Activated CD4-positive, alpha-beta memory T cell treated with anti-CD3 and anti-CD28 coated beads, Interleukin-2, amount 10 ng/mL, durations not matched to agents 7 days and 5 days (primary cell): Measurements from ENCODE around the gene FARP1. TPM values are rescaled to one million over a fixed set of nuclear protein-coding genes. Genes with fewer than 3 reads are reported as not detected.

Experiments used
- total RNA-seq, 2 experiments: library from RNA; stranded (reverse); gene quantifications; one replicate each; pipeline ENCODE4 v1.2.3, GENCODE V29; 2021

Gene FARP1
- total RNA-seq, 2 experiments from 2014 or later: 0.50 to 0.75 TPM

Other genes starting within 250 kb of the FARP1 start
- gene IPO5, start 189.4 kb upstream of the FARP1 start, total RNA-seq: 10 to 100 TPM; 83.9 to 85.6 TPM
- gene RNF113B, start 34.2 kb downstream of the FARP1 start, total RNA-seq: not detected